22Rv1 (cell line): ENCODE results near the gene C1QTNF1.
A peak's percentile ranks its signal among the peaks of the same experiment; 100 is the strongest.

Source experiments
- H3K27ac ChIP-seq: fragments of 450-650 bp; 2 replicates; pipeline ENCODE4 v1.5.1; 2017
- CTCF ChIP-seq: fragments of 450-650 bp; IDR thresholded peaks from 2 replicates; pipeline ENCODE4 v1.5.1; 2017; ENCODE audit warnings: mild to moderate bottlenecking
- ZFX ChIP-seq: fragments of 450-650 bp; IDR thresholded peaks from 2 replicates; pipeline ENCODE4 v1.6.1; 2017; ENCODE audit warnings: antibody characterized with exemption, borderline replicate concordance

Gene C1QTNF1

GRCh38 chr17:79010304-79010646 is 13.7 kb upstream of the C1QTNF1 start:
- no peak for TF ChIP-seq CTCF
- TF ChIP-seq ZFX, result no peak
- H3K27ac ChIP-seq, result peak overlapping the region; percentile 99

GRCh38 chr17:79011451-79012147 is 12.4 kb upstream of the C1QTNF1 start:
- no peak overlapping the region for H3K27ac ChIP-seq
- TF ChIP-seq ZFX (no peak), CTCF (no peak)

GRCh38 chr17:79012563-79013134 is 11.3 kb upstream of the C1QTNF1 start:
- TF ChIP-seq ZFX (no peak), CTCF (no peak)
- H3K27ac ChIP-seq, result no peak overlapping the region

- TF ChIP-seq CTCF, result no peak
- no peak for TF ChIP-seq ZFX
- no peak overlapping the region for H3K27ac ChIP-seq
Measured at GRCh38 chr17:79014158-79014758, 9.7 kb upstream of the C1QTNF1 start.

GRCh38 chr17:79017546-79018369 is 6.2 kb upstream of the C1QTNF1 start:
- no peak for TF ChIP-seq ZFX
- TF ChIP-seq CTCF, result no peak
- H3K27ac ChIP-seq, result no peak overlapping the region

GRCh38 chr17:79018370-79018695 is 5.6 kb upstream of the C1QTNF1 start:
- TF ChIP-seq CTCF (no peak), ZFX (no peak)
- H3K27ac ChIP-seq, result no peak overlapping the region
